ENCODE measurements around the gene TTC7B. TPM values are rescaled to one million over a fixed set of nuclear protein-coding genes. Genes with fewer than 3 reads are reported as not detected.
A peak's percentile ranks its signal among the peaks of the same experiment; 100 is the strongest.

The TTC7B gene
- total and polyA plus RNA-seq, 2 experiments from 2014 or later = 7.9 to 28.6 TPM

GRCh38 chr14:90553298-90553920 lies 262.8 kb downstream of the TTC7B start:
- H4K20me1 ChIP-seq (replicated peaks; ENCODE audit: insufficient read depth) = no peaks in the 10 kb centered on the region
- no peak overlapping the region for H3K4me3 Mint-ChIP-seq

More at GRCh38 chr14:90553298-90553920, 262.8 kb downstream of the TTC7B start:
- DNase-seq (ENCODE audit: low spot score) (peak; percentile 48), ATAC-seq (peak; percentile 48)
- H3K4me1 Mint-ChIP-seq = peaks cover 16% of the 10 kb centered on the region
- H3K4me2 ChIP-seq = no peak overlapping the region
- TF ChIP-seq ZNF114 (CRISPR knock-in tag; IDR thresholded peaks at IDR 0.05) = no peak
- no peak for TF ChIP-seq REST (IDR thresholded peaks at IDR 0.05; ENCODE audit: unreplicated experiment)
- no peak for TF ChIP-seq CTCF (conservative IDR thresholded peaks at IDR 0.05; ENCODE audit: low read depth in 2 of 2)
- H3K27ac ChIP-seq (ENCODE audit: low read depth) = no peak overlapping the region
- H3K36me3 ChIP-seq (ENCODE audit: insufficient read depth) = no peaks in the 10 kb centered on the region
- no peaks in the 10 kb centered on the region for H3K9me2 ChIP-seq (ENCODE audit: insufficient read depth)
- H3K4me3 ChIP-seq = no peak overlapping the region
- peaks cover 4% of the 10 kb centered on the region; the same call in 1 of the 3 replicates for H3K36me3 Mint-ChIP-seq (ENCODE audit: low read depth)
- H3K79me2 ChIP-seq (replicated peaks; ENCODE audit: insufficient read depth) = no peaks in the 10 kb centered on the region
- H3K4me1 ChIP-seq (ENCODE audit: insufficient read depth) = peaks cover 12% of the 10 kb centered on the region
- peaks cover 13% of the 10 kb centered on the region for H3K27me3 Mint-ChIP-seq (ENCODE audit: insufficient read depth, low read depth, poor library complexity)
- peak overlapping the region; percentile 52; the same call in 1 of the 2 replicates for H3K27ac Mint-ChIP-seq
- H3K9me3 Mint-ChIP-seq = peaks cover 5% of the 10 kb centered on the region; the same call in 2 of the 3 replicates
- no peaks in the 10 kb centered on the region for H3K27me3 ChIP-seq (ENCODE audit: insufficient read depth)
- H3F3A ChIP-seq (replicated peaks; ENCODE audit: low read depth) = no peaks in the 10 kb centered on the region
- no peak overlapping the region for H2AFZ ChIP-seq

Data from GM23338 (cell line).